ENCODE results near the gene RAPGEF5. TPM values are rescaled to one million over a fixed set of nuclear protein-coding genes. Genes with fewer than 3 reads are reported as not detected.
A peak's percentile ranks its signal among the peaks of the same experiment; 100 is the strongest.

Gene RAPGEF5
- total RNA-seq, 1 donor from 2014 or later = 0.70 TPM

- H3K36me3 Mint-ChIP-seq (ENCODE audit: low read depth) = no peaks in the 10 kb centered on the region
- no peak overlapping the region for H3K4me3 Mint-ChIP-seq
- H3K4me1 Mint-ChIP-seq (ENCODE audit: low read depth) = no peaks in the 10 kb centered on the region
- H3K9me3 Mint-ChIP-seq = no peaks in the 10 kb centered on the region
- H3K27ac Mint-ChIP-seq = no peak overlapping the region
- no peak for DNase-seq (ENCODE audit: low spot score)
- H3K27me3 Mint-ChIP-seq (ENCODE audit: insufficient read depth) = peaks cover 11% of the 10 kb centered on the region
- intact Hi-C loops (cut with micrococcal nuclease) = no loop called here
These were observed 16.4 kb upstream of the RAPGEF5 start for GRCh38 chr7:22373388-22373787.

DNA sequence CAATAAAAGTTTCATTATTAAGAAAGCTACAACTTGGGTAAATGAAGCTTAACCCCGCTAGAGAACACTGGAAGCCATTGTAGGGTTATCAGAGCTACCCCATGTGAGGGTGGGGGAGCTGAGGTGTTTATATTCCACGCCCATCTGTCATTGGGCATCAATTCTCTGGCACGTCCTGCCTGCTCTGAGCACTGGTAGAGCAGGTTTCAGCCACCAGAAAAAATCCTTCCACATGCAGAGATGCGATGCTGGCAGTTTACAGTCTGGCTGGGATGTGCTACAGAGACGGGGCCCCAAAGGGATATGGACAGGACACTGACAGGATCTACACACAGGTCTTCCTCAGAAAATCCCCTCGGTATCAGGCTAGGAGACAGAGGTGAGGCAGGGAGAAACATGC is 15.9 kb upstream of the RAPGEF5 start:
- no peaks in the 10 kb centered on the region for H3K9me3 Mint-ChIP-seq
- H3K4me3 Mint-ChIP-seq = no peak overlapping the region
- H3K36me3 Mint-ChIP-seq (ENCODE audit: low read depth) = no peaks in the 10 kb centered on the region
- H3K27me3 Mint-ChIP-seq (ENCODE audit: insufficient read depth) = peaks cover 13% of the 10 kb centered on the region
- intact Hi-C loops (cut with micrococcal nuclease) = no loop called here
- no peak for DNase-seq (ENCODE audit: low spot score)
- no peak overlapping the region for H3K27ac Mint-ChIP-seq
- no peaks in the 10 kb centered on the region for H3K4me1 Mint-ChIP-seq (ENCODE audit: low read depth)

GRCh38 chr7:22371878-22372277 is 14.9 kb upstream of the RAPGEF5 start:
- no peaks in the 10 kb centered on the region for H3K36me3 Mint-ChIP-seq (ENCODE audit: low read depth)
- no peaks in the 10 kb centered on the region for H3K9me3 Mint-ChIP-seq
- peaks cover 13% of the 10 kb centered on the region for H3K27me3 Mint-ChIP-seq (ENCODE audit: insufficient read depth)
- no peaks in the 10 kb centered on the region for H3K4me1 Mint-ChIP-seq (ENCODE audit: low read depth)
- intact Hi-C loops (cut with micrococcal nuclease) = no loop called here
- H3K27ac Mint-ChIP-seq = no peak overlapping the region
- H3K4me3 Mint-ChIP-seq = no peak overlapping the region
- DNase-seq (ENCODE audit: low spot score) = no peak

- no peaks in the 10 kb centered on the region for H3K36me3 Mint-ChIP-seq (ENCODE audit: low read depth)
- peaks cover 25% of the 10 kb centered on the region for H3K27me3 Mint-ChIP-seq (ENCODE audit: insufficient read depth)
These were observed 7.9 kb upstream of the RAPGEF5 start for GRCh38 chr7:22364900-22365299.

GRCh38 chr7:22363756-22364422 is 6.9 kb upstream of the RAPGEF5 start:
- intact Hi-C loops (cut with micrococcal nuclease) = no loop called here
- Mint-ChIP-seq H3K4me1 (ENCODE audit: low read depth) (no peaks in the 10 kb centered on the region), H3K4me3 (no peak overlapping the region), H3K27me3 (ENCODE audit: insufficient read depth) (peaks cover 26% of the 10 kb centered on the region), H3K9me3 (no peaks in the 10 kb centered on the region), H3K36me3 (ENCODE audit: low read depth) (no peaks in the 10 kb centered on the region), H3K27ac (no peak overlapping the region)
- no peak for DNase-seq (ENCODE audit: low spot score)

More at GRCh38 chr7:22364900-22365299, 7.9 kb upstream of the RAPGEF5 start:
- Mint-ChIP-seq H3K4me3 (no peak overlapping the region), H3K27ac (no peak overlapping the region), H3K4me1 (ENCODE audit: low read depth) (no peaks in the 10 kb centered on the region), H3K9me3 (no peaks in the 10 kb centered on the region)
- DNase-seq (ENCODE audit: low spot score) = no peak
- intact Hi-C loops (cut with micrococcal nuclease) = no loop called here

- no peak for DNase-seq (ENCODE audit: low spot score)
- H3K27me3 Mint-ChIP-seq (ENCODE audit: insufficient read depth) = peaks cover 31% of the 10 kb centered on the region
- intact Hi-C loops (cut with micrococcal nuclease) = no loop called here
- H3K9me3 Mint-ChIP-seq = no peaks in the 10 kb centered on the region
- H3K4me1 Mint-ChIP-seq (ENCODE audit: low read depth) = no peaks in the 10 kb centered on the region
- H3K36me3 Mint-ChIP-seq (ENCODE audit: low read depth) = no peaks in the 10 kb centered on the region
- no peak overlapping the region for H3K27ac Mint-ChIP-seq
- no peak overlapping the region for H3K4me3 Mint-ChIP-seq
These were observed 4.8 kb upstream of the RAPGEF5 start for GRCh38 chr7:22361795-22362194.

DNA sequence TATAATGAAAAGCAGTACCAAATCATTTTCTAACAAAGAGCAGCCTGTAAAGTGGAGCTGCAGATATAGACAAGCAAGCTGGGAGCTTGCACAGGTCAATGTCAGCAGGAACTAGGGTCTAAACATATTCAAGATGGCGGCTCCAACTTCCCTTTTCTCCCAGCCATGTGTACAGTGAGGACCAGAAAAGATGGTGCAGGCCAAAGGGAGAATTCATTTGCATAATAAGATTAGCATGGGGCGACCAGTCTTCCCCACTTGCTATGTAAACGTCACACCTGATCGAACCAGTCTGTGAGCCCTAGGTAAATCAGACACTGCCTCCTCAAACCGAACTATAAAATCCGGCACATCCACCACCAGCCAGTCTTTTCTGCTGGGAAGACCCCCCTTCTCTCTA is 4.4 kb upstream of the RAPGEF5 start:
- no peak overlapping the region for H3K27ac Mint-ChIP-seq

DNA sequence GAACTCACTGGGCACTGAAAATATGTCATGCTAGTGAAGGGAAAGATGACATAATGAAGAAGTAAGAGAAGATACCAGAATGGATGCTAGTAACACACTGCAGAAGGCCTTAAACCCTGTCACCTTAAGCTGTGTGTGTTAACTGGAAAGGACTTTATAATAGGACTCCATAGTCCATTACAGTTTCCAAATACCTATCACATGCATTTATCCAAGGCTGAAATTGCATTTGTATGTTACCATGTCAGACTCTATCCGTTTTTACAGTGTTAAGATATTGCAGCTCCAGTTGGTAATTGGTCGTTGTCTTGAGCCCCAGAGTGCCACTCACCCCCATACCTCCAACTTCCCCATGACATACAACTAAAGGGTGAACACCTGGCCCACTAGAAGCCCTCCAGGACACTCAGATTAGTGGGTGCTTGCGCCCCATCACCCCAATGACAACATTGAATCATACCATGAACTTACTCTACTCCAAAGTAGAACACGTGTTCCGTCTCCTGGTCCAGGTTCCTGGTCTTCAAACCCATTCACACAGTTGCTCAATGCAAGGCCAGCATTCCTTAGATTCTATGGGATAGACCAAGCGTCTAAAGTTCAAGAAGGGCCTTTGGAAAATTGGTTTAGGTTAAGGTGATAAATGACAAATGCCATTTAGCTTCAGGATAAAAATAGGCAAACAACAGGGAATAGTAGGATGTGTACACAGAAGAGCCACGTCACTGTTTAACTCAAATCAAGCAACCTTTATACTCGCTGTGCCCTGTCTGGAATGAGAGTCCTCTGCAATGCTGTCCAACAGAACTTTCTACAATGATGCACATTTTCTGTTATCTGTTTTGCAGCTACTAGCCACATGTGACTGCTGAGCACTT is 2.1 kb upstream of the RAPGEF5 start:
- Mint-ChIP-seq H3K27me3 (ENCODE audit: insufficient read depth) (peaks cover 45% of the 10 kb centered on the region), H3K36me3 (ENCODE audit: low read depth) (no peaks in the 10 kb centered on the region), H3K9me3 (no peaks in the 10 kb centered on the region), H3K27ac (no peak overlapping the region), H3K4me3 (no peak overlapping the region), H3K4me1 (ENCODE audit: low read depth) (no peaks in the 10 kb centered on the region)
- intact Hi-C loops (cut with micrococcal nuclease) = no loop called here
- no peak for DNase-seq (ENCODE audit: low spot score)

More for the DNA sequence above, 4.4 kb upstream of the RAPGEF5 start:
- Mint-ChIP-seq H3K4me1 (ENCODE audit: low read depth) (no peaks in the 10 kb centered on the region), H3K9me3 (no peaks in the 10 kb centered on the region), H3K4me3 (no peak overlapping the region), H3K27me3 (ENCODE audit: insufficient read depth) (peaks cover 31% of the 10 kb centered on the region), H3K36me3 (ENCODE audit: low read depth) (no peaks in the 10 kb centered on the region)
- intact Hi-C loops (cut with micrococcal nuclease) = no loop called here
- DNase-seq (ENCODE audit: low spot score) = no peak

GRCh38 chr7:22357311-22358175 is 589 bp upstream of the RAPGEF5 start:
- DNase-seq (ENCODE audit: low spot score) = no peak
- H3K4me1 Mint-ChIP-seq (ENCODE audit: low read depth) = no peaks in the 10 kb centered on the region
- intact Hi-C loops (cut with micrococcal nuclease) = no loop called here
- H3K27ac Mint-ChIP-seq = no peak overlapping the region
- H3K9me3 Mint-ChIP-seq = peaks cover 3% of the 10 kb centered on the region
- no peaks in the 10 kb centered on the region for H3K36me3 Mint-ChIP-seq (ENCODE audit: low read depth)
- H3K4me3 Mint-ChIP-seq = peak overlapping the region; percentile 73
- H3K27me3 Mint-ChIP-seq (ENCODE audit: insufficient read depth) = peaks cover 47% of the 10 kb centered on the region

- no peak overlapping the region for H3K27ac Mint-ChIP-seq
- no peaks in the 10 kb centered on the region for H3K4me1 Mint-ChIP-seq (ENCODE audit: low read depth)
- peaks cover 3% of the 10 kb centered on the region for H3K9me3 Mint-ChIP-seq
- H3K36me3 Mint-ChIP-seq (ENCODE audit: low read depth) = no peaks in the 10 kb centered on the region
- no peak for DNase-seq (ENCODE audit: low spot score)
- intact Hi-C loops (cut with micrococcal nuclease) = no loop called here
- peak overlapping the region; percentile 13 for H3K4me3 Mint-ChIP-seq
- peaks cover 51% of the 10 kb centered on the region for H3K27me3 Mint-ChIP-seq (ENCODE audit: insufficient read depth)
These were observed 803 bp downstream of the RAPGEF5 start for GRCh38 chr7:22356010-22356691.

DNA sequence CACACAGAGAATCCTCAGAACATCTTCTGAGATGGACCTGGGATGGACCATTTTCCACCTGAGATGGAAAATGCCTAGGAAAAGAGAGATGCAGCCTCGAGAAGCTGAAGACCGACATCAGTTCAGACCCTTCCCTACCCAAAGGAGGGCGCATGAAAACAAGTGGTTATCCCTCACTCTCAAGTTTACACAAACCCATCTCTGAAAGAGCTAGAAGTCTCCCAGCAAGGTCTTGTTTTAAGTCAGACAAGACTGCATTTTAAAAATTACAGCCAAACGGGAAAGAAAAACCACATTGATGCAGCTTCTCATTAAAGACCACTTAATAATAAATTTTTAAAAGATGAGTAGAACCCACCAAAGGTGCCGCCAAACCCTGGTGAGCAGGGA is 1.3 kb downstream of the RAPGEF5 start:
- H3K9me3 Mint-ChIP-seq = peaks cover 3% of the 10 kb centered on the region
- peaks cover 55% of the 10 kb centered on the region for H3K27me3 Mint-ChIP-seq (ENCODE audit: insufficient read depth)
- intact Hi-C loops (cut with micrococcal nuclease) = loop anchor here (2.0 kb wide), 1 partner anchor 77 kb away; no protein-coding TSS in a partner anchor
- no peaks in the 10 kb centered on the region for H3K4me1 Mint-ChIP-seq (ENCODE audit: low read depth)
- H3K27ac Mint-ChIP-seq = no peak overlapping the region
- peak overlapping the region; percentile 13 for H3K4me3 Mint-ChIP-seq
- DNase-seq (ENCODE audit: low spot score) = no peak
- no peaks in the 10 kb centered on the region for H3K36me3 Mint-ChIP-seq (ENCODE audit: low read depth)

GRCh38 chr7:22354462-22354861 is 2.5 kb downstream of the RAPGEF5 start:
- no peaks in the 10 kb centered on the region for H3K36me3 Mint-ChIP-seq (ENCODE audit: low read depth)
- intact Hi-C loops (cut with micrococcal nuclease) = loop anchor here (2.0 kb wide), 1 partner anchor 76 kb away; no protein-coding TSS in a partner anchor
- peaks cover 55% of the 10 kb centered on the region for H3K27me3 Mint-ChIP-seq (ENCODE audit: insufficient read depth)
- no peak overlapping the region for H3K27ac Mint-ChIP-seq
- H3K4me1 Mint-ChIP-seq (ENCODE audit: low read depth) = no peaks in the 10 kb centered on the region
- peaks cover 3% of the 10 kb centered on the region for H3K9me3 Mint-ChIP-seq
- DNase-seq (ENCODE audit: low spot score) = no peak
- no peak overlapping the region for H3K4me3 Mint-ChIP-seq
